CD4-positive, alpha-beta T cell treated with Interleukin-12 subunit alpha and Interleukin-12 subunit beta, for 1 hour (primary cell): Measurements from ENCODE around the gene OTOF.

Source experiments
- DNase-seq: peaks from one replicate; pipeline ENCODE4 v3.0.0-alpha.2; 2020

The OTOF gene

DNA sequence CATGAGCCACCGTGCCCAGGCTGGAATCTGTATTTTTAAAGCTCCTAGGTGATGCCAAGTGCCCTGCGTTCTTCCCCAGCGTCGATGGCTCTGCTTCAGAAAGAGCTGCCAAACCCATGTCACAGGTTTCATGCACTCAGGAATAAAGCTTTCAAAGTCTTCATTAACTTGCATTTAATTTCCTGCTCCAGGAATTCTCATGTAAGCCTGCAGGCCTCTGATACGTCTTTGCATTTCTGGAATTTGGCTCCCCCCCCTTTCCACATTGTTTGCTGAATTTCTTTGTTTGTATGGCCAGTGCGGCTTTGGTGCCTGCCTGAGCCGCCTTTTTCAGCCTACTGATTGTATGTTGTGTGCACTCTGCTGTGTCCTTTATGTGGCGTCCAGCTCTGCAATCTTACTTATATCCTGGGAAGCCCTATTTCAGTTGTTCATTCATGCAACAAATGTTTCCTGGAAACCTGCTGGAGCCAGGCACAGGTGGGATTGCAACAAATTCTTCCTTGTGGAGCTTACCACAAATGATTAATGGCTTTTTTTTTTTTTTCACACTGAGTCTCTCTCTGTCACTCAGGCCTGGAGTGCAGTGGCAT is 17.9 kb upstream of the OTOF start:
- no peak for DNase-seq

- no peak for DNase-seq
Measured at GRCh38 chr2:26494891-26495290, 17.0 kb upstream of the OTOF start.

GRCh38 chr2:26494199-26494598 is 16.3 kb upstream of the OTOF start:
- DNase-seq, result no peak

DNA sequence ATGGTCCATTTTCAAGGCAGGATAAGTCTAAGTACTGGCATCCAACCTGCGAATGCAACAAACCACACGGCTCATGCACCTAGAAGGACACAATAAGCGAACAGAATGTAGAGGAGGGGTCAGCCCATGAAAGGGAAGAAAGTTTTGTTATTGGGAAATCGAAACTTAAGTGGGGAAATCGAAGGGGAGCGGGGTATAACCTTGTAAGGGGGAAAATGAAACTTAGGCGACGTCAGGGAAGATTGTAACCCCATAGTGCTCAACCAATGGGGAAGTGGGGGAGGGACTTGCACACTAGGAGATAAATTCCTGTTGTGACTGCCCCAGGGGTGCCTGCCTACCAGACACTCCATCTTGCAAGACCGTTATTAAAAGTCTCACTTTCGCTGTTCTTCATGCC is 15.6 kb upstream of the OTOF start:
- DNase-seq, result no peak

- no peak for DNase-seq
Measured at GRCh38 chr2:26492749-26493515, 15.0 kb upstream of the OTOF start.

GRCh38 chr2:26491563-26492167 is 13.7 kb upstream of the OTOF start:
- no peak for DNase-seq

GRCh38 chr2:26489213-26489850 is 11.4 kb upstream of the OTOF start:
- DNase-seq, result no peak

DNA sequence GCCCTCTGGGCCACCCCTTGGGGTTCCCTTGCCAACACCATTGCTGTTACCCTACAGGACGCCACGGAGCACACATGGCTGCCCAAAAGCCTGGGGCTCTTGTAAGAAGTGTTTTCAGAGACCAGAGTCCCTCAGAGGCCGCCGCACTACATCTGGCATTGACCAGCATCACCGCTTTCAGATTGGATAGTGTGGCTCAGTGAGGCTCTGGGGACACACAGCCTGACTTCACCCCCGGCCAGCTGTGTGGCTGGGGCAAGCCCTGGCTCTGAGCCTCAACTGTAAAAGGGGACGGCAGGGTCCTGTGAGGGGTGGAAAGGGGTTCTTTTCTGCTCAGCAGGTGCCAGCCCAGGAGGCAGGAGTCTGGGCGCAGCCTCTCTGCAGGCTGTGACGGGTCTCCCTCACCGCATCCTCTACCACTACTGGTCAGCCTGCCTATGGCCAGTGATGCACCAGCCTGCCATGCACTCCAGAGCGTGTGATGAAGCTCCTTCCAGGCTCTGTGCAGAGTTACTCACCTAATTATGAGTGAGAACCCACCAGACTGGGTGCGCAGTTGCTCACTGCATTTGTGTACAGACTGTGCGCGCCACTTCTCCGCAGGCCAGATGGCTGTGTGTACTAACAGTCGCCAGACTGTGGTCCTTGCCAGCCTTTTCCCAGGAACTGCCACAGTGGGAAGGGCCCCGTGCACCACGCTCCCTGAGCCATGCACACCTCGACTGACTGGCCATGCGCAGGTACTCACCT is 10.7 kb upstream of the OTOF start:
- DNase-seq, result no peak

DNA sequence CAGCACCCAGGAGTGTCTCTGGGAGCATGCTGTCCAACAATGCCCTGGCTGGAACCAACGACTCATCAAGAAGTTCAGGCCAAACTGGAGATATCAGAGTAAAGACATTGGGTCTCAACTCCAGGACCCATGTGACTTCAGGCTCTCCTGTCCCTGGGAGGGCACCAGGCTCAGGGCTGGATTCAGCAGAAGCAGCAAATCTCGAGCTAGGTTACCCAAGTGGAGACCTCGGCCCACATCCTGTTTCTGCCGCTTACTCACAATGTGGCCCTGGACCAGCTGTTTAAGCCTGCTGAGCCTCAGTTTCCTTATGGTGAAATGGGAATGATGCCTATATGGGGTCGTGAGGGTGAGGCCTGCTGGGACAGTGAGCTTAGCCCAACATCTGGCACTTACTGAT is 9.3 kb upstream of the OTOF start:
- DNase-seq, result no peak

- DNase-seq, result no peak
Measured at GRCh38 chr2:26486789-26487188, 8.9 kb upstream of the OTOF start.

GRCh38 chr2:26485725-26486418 is 7.9 kb upstream of the OTOF start:
- DNase-seq, result no peak

GRCh38 chr2:26485099-26485498 is 7.2 kb upstream of the OTOF start:
- DNase-seq, result no peak

DNA sequence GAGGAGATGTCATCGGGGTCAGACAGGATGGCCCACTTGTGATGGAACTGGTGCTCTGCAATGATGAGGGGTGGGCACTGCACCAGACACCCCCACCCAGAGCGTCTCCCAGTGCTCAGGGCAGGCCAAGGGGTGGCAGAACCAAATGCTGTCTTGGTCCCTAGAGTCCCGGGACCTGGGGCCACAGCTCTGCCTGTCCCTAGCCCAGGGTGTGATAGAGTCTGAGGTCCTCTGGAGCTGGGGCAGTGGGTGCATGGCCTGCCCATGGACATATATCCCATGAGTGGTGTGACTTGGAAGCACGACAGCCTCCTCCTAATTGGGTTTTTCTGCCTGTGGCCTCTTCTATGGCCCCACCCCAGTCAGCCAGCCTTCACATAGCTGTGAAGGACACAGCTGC is 6.7 kb upstream of the OTOF start:
- no peak for DNase-seq

- no peak for DNase-seq
Measured at GRCh38 chr2:26483957-26484565, 6.1 kb upstream of the OTOF start.

- no peak for DNase-seq
Measured at GRCh38 chr2:26483516-26483915, 5.6 kb upstream of the OTOF start.

- no peak for DNase-seq
Measured at GRCh38 chr2:26483027-26483326, 5.1 kb upstream of the OTOF start.

- no peak for DNase-seq
Measured at GRCh38 chr2:26482211-26483026, 4.5 kb upstream of the OTOF start.

GRCh38 chr2:26481706-26482105 is 3.8 kb upstream of the OTOF start:
- DNase-seq, result no peak

DNA sequence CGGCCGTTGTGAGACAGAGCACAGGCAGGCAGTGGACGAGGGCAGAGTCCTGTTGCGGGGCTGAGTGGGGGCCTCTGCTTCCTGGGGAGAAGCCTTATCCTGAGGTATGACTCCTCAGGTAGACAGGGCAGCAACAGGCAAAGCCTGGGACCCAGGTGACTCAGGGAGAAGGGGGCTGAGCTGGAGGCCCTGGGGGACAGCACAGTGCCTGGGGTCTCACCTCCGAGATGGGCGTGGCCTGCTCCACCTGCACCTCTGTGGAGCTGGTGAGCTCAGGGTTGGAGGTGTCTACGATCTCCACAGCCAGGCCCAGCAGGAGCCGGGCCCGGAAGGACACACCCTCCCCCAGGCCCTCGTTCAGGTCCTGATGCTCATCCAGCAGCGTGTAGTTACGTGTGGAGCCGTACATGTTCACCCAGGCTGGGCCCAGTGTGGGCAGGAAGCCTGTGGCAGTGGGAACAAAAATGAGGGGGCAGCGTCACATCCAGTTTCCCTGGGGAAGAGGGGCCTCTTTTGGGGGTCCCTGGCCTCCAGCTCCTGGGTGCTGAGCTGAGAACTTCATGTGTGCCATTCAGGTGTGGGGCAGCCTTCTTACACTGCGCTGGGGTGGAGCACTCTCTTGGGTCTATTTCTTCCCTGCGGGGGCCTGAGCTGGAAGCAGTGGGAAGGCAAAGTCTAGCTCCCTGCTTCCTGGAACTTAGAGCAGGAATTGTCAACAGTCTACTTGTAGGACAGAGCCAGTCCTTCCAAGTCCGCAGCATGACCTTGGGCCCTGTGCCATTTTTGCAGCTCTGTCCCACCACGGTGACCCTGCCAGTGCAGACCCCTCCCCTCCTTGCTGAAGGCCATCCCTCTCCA is 2.9 kb upstream of the OTOF start:
- DNase-seq, result no peak

DNA sequence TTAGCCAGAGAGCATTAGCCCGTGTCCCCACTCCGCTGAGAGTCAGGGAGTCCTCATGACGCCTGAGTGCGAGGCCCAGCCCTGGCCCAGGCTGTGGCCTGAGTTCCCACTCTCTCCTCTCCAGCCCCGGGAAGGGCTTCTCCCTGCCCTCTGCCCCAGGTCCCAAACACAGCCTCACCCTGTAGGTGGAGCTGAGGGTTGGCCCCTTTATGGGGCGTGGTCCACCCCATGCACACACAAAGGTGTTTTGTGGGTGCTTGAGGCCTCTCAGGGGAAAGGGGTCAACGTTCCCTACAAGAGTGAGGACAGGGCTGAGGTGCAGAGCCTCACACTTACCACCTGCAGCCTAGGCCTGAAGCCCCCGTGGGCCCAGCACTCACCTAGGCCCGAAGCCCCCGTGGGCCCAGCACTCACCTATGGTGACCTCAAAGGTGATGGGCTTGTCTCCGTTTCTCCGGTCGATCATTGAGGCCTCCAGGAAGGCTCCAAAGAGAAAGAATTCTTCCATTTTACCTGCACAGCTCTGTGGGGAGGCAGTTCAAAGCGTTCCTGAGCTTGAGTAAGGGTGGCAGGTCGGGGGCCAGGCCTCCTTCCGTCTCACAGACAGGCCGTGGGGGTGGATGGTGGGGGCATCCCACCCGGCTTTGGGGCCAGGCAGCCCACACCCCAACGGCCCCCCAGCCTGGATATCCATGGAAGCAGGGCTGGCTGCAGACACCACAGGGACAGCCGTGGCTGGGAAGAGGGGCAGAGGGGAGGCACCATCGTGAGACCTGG is 2.1 kb upstream of the OTOF start:
- DNase-seq, result no peak
